CD8-positive, alpha-beta memory T cell (primary cell): ENCODE data around the gene XCR1. TPM values are rescaled to one million over a fixed set of nuclear protein-coding genes. Genes with fewer than 3 reads are reported as not detected.

Experiments
- CTCF ChIA-PET: fragments of 350-600 bp; sonication (Branson Sonifier 250); formaldehyde crosslinking; loops from one replicate; lab custom pipeline; 2021; ENCODE audit warnings: antibody characterized with exemption; lab: Charles Lee
- POLR2A ChIA-PET: fragments of 350-600 bp; sonication (Branson Sonifier 250); formaldehyde crosslinking; loops from one replicate; lab custom pipeline; 2021; ENCODE audit warnings: antibody characterized with exemption; lab: Charles Lee
- DNase-seq, 5 donors: peaks; one replicate each; pipeline versions ENCODE4 v3.0.0 to v3.0.0-alpha.2; 2020 to 2022; ENCODE audit warnings: mixed read lengths in 1 of 5
- H3K27ac ChIP-seq: one replicate; pipeline ENCODE4 v1.7.0; 2013; ENCODE audit warnings: low read depth, mild to moderate bottlenecking, low read length, moderate library complexity
- H3K27me3 ChIP-seq: 2 replicates; pipeline ENCODE4 v1.7.0; 2013; ENCODE audit warnings: low read length, mild to moderate bottlenecking; ENCODE audit not compliant: insufficient read depth, poor library complexity, severe bottlenecking
- H3K36me3 ChIP-seq: 2 replicates; pipeline ENCODE4 v1.7.0; 2013; ENCODE audit warnings: mild to moderate bottlenecking, low read length, moderate library complexity; ENCODE audit not compliant: insufficient read depth
- H3K4me1 ChIP-seq: 2 replicates; pipeline ENCODE4 v1.7.0; 2013; ENCODE audit warnings: mild to moderate bottlenecking, low read length, moderate library complexity; ENCODE audit not compliant: insufficient read depth
- H3K4me3 ChIP-seq: 2 replicates; pipeline ENCODE4 v1.7.0; 2013; ENCODE audit warnings: mild to moderate bottlenecking, low read length
- H3K9me3 ChIP-seq: 2 replicates; pipeline ENCODE4 v1.7.0; 2013; ENCODE audit warnings: mild to moderate bottlenecking, low read length
- H3K27ac Mint-ChIP-seq, 8 donors: one replicate each; pipeline ENCODE4 v1.8.0; 2020 to 2021; ENCODE audit warnings: mixed read lengths in 8 of 8, mild to moderate bottlenecking in 6 of 8, inconsistent platforms in 3 of 8, moderate library complexity in 3 of 8
- H3K27me3 Mint-ChIP-seq, 2 donors: one replicate each; pipeline ENCODE4 v1.8.0; 2020 to 2021; ENCODE audit warnings: mixed read lengths in 2 of 2, mild to moderate bottlenecking in 1 of 2, moderate library complexity in 1 of 2
- H3K36me3 Mint-ChIP-seq, 3 donors: one replicate each; pipeline ENCODE4 v1.8.0; 2020 to 2021; ENCODE audit warnings: mixed read lengths in 3 of 3, inconsistent platforms in 1 of 3, mild to moderate bottlenecking in 1 of 3
- H3K4me1 Mint-ChIP-seq, 3 donors: one replicate each; pipeline ENCODE4 v1.8.0; 2020 to 2021; ENCODE audit warnings: mixed read lengths in 3 of 3, inconsistent platforms in 1 of 3, mild to moderate bottlenecking in 1 of 3
- H3K4me3 Mint-ChIP-seq, 7 donors: one replicate each; pipeline ENCODE4 v1.8.0; 2020 to 2021; ENCODE audit warnings: mixed read lengths in 7 of 7, mild to moderate bottlenecking in 6 of 7, moderate library complexity in 4 of 7, inconsistent platforms in 2 of 7
- H3K9me3 Mint-ChIP-seq, 5 donors: one replicate each; pipeline ENCODE4 v1.8.0; 2020 to 2022; ENCODE audit warnings: mixed read lengths in 5 of 5, mild to moderate bottlenecking in 3 of 5, moderate library complexity in 2 of 5, inconsistent platforms in 1 of 5
- polyA plus RNA-seq: library from polyadenylated mRNA; unstranded; fragments of 300-500 nt; fragmentation: Illumina TruSeq; gene quantifications from one replicate; pipeline ENCODE4 v1.2.3, GENCODE V29; 2021
- total RNA-seq, 2 experiments: library from RNA; stranded (reverse); gene quantifications; one replicate each; pipeline ENCODE4 v1.2.3, GENCODE V29; 2021

The XCR1 gene
- total and polyA plus RNA-seq, 3 experiments from 2014 or later = not detected

DNA sequence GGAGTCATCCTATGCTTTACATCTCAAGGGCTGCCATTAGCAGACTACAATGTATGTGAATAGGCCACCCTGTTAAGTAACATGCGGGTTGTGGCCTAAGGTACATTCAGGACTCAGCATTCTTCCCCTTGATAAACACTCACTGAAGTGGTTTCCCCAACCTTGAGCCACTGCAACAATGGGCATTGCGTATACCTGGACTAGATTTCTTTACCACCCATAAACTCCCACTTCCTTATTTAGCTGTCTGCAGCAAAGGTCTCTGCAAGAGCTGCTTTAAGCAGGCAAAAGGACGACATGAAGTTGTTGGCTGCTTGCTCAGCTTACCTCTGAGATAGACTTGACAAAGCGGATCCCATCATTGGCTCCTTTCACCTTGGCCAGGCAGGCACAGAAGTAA lies 47.9 kb downstream of the XCR1 start:
- ChIA-PET POLR2A (interaction anchor here (0.6 to 2.2 kb wide), 3 partner anchors 14 to 128 kb away, joined by 3 to 6 read pairs (median 6); no protein-coding TSS in a partner anchor), CTCF (interaction anchor here (0.8 to 2.1 kb wide), 3 partner anchors 12 to 100 kb away, joined by 3 to 6 read pairs (median 4); no protein-coding TSS in a partner anchor)
- Histone ChIP-seq H3K27ac (no peak overlapping the region), H3K4me1 (peaks cover 74% of the 10 kb centered on the region), H3K4me3 (no peak overlapping the region), H3K27me3 (no peaks in the 10 kb centered on the region), H3K9me3 (no peaks in the 10 kb centered on the region), H3K36me3 (peaks cover 44% of the 10 kb centered on the region)
- Mint-ChIP-seq H3K4me1 (peaks cover 81 to 100% (median 88%) of the 10 kb centered on the region in 3 donors), H3K27ac (peak overlapping the region; percentile 39 to 98 (median 88)), H3K4me3 (peak overlapping the region in 6 of 7 donors; percentile 16 to 89 (median 60)), H3K27me3 (peaks cover 0 to 2% of the 10 kb centered on the region in 2 donors), H3K9me3 (no peaks in the 10 kb centered on the region), H3K36me3 (peaks cover 29 to 80% (median 31%) of the 10 kb centered on the region in 3 donors)
- DNase-seq = no peak

DNA sequence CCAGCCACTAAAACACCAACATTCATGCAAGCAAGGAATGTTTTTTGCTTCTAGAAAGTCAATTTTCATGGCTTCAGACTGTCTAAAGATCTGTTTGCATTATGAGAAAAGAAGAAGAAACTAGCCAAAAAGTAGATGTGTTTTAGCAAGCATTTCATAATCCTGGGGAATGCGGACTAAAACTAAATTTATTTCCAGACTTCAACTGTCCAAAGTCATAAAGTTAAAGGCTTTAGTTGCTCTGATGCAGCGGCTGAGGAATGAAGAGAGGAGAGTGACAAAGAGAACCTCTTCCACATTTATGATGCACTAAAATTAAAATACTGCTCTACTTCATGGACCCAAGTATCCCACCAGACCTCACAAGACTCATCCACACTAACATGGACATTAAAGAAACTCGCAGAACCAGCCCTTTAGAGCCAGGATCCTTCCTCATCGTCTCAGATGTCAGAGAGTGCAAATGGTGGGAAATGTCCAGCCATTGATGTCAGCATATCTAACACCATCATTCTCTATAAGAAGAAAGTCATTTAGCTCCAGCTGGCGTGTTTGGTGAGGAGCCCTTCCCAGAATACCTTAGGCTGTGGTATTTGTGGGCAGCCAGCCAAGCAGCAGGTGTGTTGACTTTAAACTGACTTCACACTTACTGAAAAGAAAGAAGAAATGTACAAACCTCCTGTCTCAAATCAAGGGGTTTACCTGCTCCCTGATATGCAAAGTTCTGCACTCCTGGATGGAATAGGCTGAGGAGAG lies 49.1 kb downstream of the XCR1 start:
- peak in 3 of 5 donors; percentile 21 to 39 (median 30) for DNase-seq
- Mint-ChIP-seq H3K4me3 (peak overlapping the region; percentile 29 to 91 (median 85)), H3K4me1 (peaks cover 81 to 98% (median 87%) of the 10 kb centered on the region in 3 donors), H3K27me3 (peaks cover 0 to 2% of the 10 kb centered on the region in 2 donors), H3K9me3 (no peaks in the 10 kb centered on the region), H3K27ac (peak overlapping the region; percentile 81 to 98 (median 98)), H3K36me3 (peaks cover 23 to 77% (median 27%) of the 10 kb centered on the region in 3 donors)
- Histone ChIP-seq H3K4me3 (no peak overlapping the region), H3K9me3 (no peaks in the 10 kb centered on the region), H3K27me3 (no peaks in the 10 kb centered on the region), H3K36me3 (peaks cover 36% of the 10 kb centered on the region), H3K27ac (no peak overlapping the region), H3K4me1 (peaks cover 83% of the 10 kb centered on the region)
- POLR2A ChIA-PET = interaction anchor here (0.7 to 1.8 kb wide), 2 partner anchors 20 to 35 kb away, joined by 4 to 9 read pairs; partner anchors contain the start of gene CXCR6
- CTCF ChIA-PET = interaction anchor here (1.8 to 2.5 kb wide), 3 partner anchors 10 to 101 kb away, joined by 4 to 7 read pairs (median 6); no protein-coding TSS in a partner anchor

DNA sequence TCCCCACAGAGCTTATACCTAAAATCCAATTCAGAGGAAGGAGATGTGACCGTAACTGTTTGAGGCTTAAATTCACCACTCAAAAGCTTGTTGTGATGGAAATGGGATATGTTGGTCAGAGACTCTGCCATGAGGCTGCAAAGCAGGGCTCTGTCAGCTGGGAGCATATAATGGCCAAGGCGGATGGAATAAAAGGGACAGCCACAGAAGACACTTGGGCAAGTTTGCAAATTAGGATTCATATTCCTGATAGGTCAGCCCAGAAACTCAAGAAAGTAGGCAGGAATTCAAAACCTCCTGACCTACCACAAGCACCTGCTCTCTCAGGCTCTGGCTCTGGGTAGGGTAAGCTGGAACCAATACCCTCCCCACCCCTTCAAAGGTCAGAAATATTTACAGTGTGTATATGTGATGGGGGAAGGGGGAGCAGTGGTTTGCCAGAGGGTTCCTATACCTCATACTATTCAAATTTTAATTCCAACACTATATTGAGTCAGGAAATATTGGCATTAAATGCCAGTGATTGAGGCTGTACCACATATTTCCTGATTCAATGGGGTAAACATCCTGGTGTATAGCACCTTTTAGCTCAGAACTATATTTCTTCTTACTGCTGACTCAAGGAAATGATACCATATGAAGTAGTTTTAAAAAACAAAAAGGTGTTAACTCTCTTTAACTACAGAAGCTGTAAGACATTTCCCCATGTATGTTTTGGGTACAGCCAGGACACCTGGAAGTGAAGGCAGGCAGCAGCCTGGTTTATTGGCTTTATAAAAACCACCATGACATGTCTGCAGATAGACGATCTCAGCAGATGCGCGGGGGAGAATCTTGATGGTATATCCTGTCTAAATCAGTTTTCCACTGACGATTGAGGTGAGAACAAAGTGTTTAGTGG lies 50.8 kb downstream of the XCR1 start:
- Histone ChIP-seq H3K27ac (peak overlapping the region; percentile 20), H3K27me3 (no peaks in the 10 kb centered on the region), H3K36me3 (peaks cover 31% of the 10 kb centered on the region), H3K4me3 (peak overlapping the region; percentile 0), H3K9me3 (no peaks in the 10 kb centered on the region), H3K4me1 (peaks cover 92% of the 10 kb centered on the region)
- peak; percentile 32 to 71 (median 38) for DNase-seq
- POLR2A ChIA-PET = interaction anchor here (0.7 to 2.1 kb wide), 10 partner anchors 11 to 1140 kb away, joined by 3 to 16 read pairs (median 4); partner anchors contain the start of genes CXCR6 and FYCO1
- CTCF ChIA-PET = interaction anchor here (1.0 to 2.5 kb wide), 12 partner anchors 8 to 134 kb away, joined by 3 to 10 read pairs (median 6); partner anchors contain the start of genes CXCR6 and LZTFL1
- Mint-ChIP-seq H3K36me3 (peaks cover 24 to 75% (median 29%) of the 10 kb centered on the region in 3 donors), H3K9me3 (no peaks in the 10 kb centered on the region), H3K4me3 (peak overlapping the region; percentile 9 to 87 (median 58)), H3K4me1 (peaks cover 90 to 97% (median 96%) of the 10 kb centered on the region in 3 donors), H3K27ac (peak overlapping the region; percentile 78 to 98 (median 93)), H3K27me3 (peaks cover 0 to 2% of the 10 kb centered on the region in 2 donors)

DNA sequence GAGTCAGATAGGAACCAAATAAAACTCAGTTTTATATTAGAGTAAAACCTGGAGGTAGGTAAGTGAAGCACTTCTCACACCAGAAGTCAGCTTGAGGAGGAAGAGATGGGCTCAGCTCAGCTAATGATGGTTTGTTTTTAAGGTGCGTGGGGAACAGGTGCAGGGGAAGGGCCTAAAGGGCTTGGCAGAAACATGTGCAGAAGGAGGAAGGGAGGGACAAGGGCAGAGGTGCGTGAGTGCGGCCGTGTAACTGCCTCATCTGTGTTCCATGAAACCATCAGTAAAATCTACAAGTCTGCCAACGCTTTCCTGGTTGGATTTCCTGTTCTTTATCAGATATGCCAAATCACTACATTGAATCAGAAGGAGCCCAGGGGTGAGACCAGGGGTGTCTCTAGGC lies 51.6 kb downstream of the XCR1 start:
- peaks cover 89 to 97% (median 94%) of the 10 kb centered on the region in 3 donors for H3K4me1 Mint-ChIP-seq
- peak overlapping the region; percentile 78 to 98 (median 93) for H3K27ac Mint-ChIP-seq
- POLR2A ChIA-PET = interaction anchor here (1.0 to 2.1 kb wide), 3 partner anchors 10 to 33 kb away, joined by 3 to 16 read pairs (median 8); partner anchors contain the start of gene CXCR6
- CTCF ChIA-PET = interaction anchor here (1.0 to 2.5 kb wide), 7 partner anchors 11 to 134 kb away, joined by 3 to 10 read pairs (median 5); partner anchors contain the start of genes CXCR6 and LZTFL1
- H3K4me3 Mint-ChIP-seq = peak overlapping the region in 6 of 7 donors; percentile 33 to 87 (median 54)
- peaks cover 23% of the 10 kb centered on the region for H3K36me3 ChIP-seq
- no peaks in the 10 kb centered on the region for H3K9me3 Mint-ChIP-seq
- peaks cover 87% of the 10 kb centered on the region for H3K4me1 ChIP-seq
- H3K27me3 Mint-ChIP-seq = peaks cover 0 to 2% of the 10 kb centered on the region in 2 donors
- H3K36me3 Mint-ChIP-seq = peaks cover 22 to 75% (median 24%) of the 10 kb centered on the region in 3 donors
- H3K4me3 ChIP-seq = no peak overlapping the region
- H3K27ac ChIP-seq = no peak overlapping the region
- DNase-seq = no peak
- no peaks in the 10 kb centered on the region for H3K9me3 ChIP-seq
- H3K27me3 ChIP-seq = no peaks in the 10 kb centered on the region

DNA sequence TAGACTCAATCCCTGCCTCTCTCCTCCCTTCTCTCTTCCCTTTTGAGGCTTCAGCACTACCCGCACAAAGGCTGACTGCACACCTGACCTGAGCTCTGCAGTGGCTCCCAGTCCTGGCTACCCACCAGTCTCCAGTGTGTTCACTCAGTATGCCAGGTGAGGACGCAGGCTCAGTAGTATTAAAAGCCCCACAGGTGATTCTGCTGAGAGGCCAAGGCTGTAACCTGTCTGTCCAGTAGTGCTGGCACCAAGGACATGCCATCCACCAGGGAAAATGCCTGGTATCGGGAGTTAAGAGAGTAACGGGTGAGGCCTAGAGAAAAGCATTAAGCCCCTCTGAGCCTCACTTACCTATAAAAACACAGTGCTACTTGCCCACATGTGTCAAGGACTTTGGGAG lies 52.6 kb downstream of the XCR1 start:
- peaks cover 22 to 76% (median 26%) of the 10 kb centered on the region in 3 donors for H3K36me3 Mint-ChIP-seq
- POLR2A ChIA-PET = interaction anchor here (0.7 to 2.1 kb wide), 2 partner anchors 16 to 20 kb away, joined by 3 to 16 read pairs; no protein-coding TSS in a partner anchor
- peak overlapping the region; percentile 78 to 98 (median 92) for H3K27ac Mint-ChIP-seq
- no peaks in the 10 kb centered on the region for H3K27me3 ChIP-seq
- H3K27ac ChIP-seq = no peak overlapping the region
- H3K36me3 ChIP-seq = peaks cover 29% of the 10 kb centered on the region
- H3K27me3 Mint-ChIP-seq = peaks cover 0 to 2% of the 10 kb centered on the region in 2 donors
- peak overlapping the region in 4 of 7 donors; percentile 27 to 60 (median 42) for H3K4me3 Mint-ChIP-seq
- peaks cover 88 to 97% (median 94%) of the 10 kb centered on the region in 3 donors for H3K4me1 Mint-ChIP-seq
- CTCF ChIA-PET = interaction anchor here (0.7 to 1.9 kb wide), 3 partner anchors 9 to 123 kb away, joined by 3 to 6 read pairs (median 4); no protein-coding TSS in a partner anchor
- no peak for DNase-seq
- H3K9me3 Mint-ChIP-seq = no peaks in the 10 kb centered on the region
- peaks cover 82% of the 10 kb centered on the region for H3K4me1 ChIP-seq
- no peaks in the 10 kb centered on the region for H3K9me3 ChIP-seq
- H3K4me3 ChIP-seq = no peak overlapping the region

DNA sequence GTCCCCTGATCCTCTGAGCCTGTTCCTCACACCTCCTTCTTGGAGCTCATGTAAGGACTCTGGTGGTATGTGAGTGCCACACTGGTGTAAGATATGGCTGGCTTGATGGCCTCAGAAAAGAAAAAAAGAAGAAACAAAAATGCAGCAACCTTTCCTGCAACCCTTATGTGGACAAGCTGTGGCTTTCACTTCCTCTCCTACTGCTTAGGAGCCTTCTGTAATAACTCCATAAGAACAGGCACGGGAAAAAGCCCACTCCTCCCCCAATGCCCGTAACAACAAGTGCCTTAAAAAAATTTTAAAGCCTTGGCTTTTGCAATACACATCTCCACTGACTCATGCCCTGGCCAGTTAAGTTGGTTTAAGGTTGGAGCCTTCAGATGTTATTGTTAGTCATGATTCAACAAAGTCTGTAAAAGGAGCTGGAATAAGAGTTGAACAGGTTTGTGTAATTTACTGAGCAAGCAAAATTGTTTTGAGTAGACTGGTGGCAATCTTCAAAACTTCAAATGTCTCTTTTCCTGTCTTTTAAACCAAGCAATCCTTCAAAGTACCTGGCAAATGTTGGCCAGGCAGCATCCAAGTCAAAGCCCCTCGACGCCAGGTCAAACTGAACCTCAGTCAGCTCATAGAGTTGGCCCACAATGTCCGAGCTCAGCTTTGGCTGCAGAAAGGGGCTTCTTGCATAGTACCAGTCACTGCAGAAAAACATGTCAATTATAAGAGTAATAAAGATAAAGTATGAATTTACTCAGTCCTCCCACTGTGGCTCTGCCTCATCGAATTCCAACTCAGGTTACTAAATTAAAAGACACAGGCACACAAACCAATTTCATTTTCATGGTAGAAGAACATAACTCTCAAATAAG lies 54.5 kb downstream of the XCR1 start:
- Histone ChIP-seq H3K4me3 (no peak overlapping the region), H3K27ac (no peak overlapping the region), H3K9me3 (no peaks in the 10 kb centered on the region), H3K27me3 (no peaks in the 10 kb centered on the region), H3K4me1 (peaks cover 81% of the 10 kb centered on the region), H3K36me3 (peaks cover 41% of the 10 kb centered on the region)
- peak overlapping the region in 6 of 7 donors; percentile 11 to 52 (median 38) for H3K4me3 Mint-ChIP-seq
- H3K36me3 Mint-ChIP-seq = peaks cover 21 to 79% (median 30%) of the 10 kb centered on the region in 3 donors
- peaks cover 90 to 97% (median 94%) of the 10 kb centered on the region in 3 donors for H3K4me1 Mint-ChIP-seq
- no peak for DNase-seq
- peak overlapping the region; percentile 29 to 95 (median 86) for H3K27ac Mint-ChIP-seq
- peaks cover 0 to 2% of the 10 kb centered on the region in 2 donors for H3K27me3 Mint-ChIP-seq
- ChIA-PET CTCF (interaction anchor here (0.9 to 1.9 kb wide), 3 partner anchors 14 to 96 kb away, joined by 3 to 4 read pairs (median 4); no protein-coding TSS in a partner anchor), POLR2A (interaction anchor here (0.6 kb wide), 1 partner anchor 364 kb away, joined by 5 read pairs; no protein-coding TSS in a partner anchor)
- H3K9me3 Mint-ChIP-seq = no peaks in the 10 kb centered on the region
